Measurements from ENCODE around the gene PITPNM3.

DNA sequence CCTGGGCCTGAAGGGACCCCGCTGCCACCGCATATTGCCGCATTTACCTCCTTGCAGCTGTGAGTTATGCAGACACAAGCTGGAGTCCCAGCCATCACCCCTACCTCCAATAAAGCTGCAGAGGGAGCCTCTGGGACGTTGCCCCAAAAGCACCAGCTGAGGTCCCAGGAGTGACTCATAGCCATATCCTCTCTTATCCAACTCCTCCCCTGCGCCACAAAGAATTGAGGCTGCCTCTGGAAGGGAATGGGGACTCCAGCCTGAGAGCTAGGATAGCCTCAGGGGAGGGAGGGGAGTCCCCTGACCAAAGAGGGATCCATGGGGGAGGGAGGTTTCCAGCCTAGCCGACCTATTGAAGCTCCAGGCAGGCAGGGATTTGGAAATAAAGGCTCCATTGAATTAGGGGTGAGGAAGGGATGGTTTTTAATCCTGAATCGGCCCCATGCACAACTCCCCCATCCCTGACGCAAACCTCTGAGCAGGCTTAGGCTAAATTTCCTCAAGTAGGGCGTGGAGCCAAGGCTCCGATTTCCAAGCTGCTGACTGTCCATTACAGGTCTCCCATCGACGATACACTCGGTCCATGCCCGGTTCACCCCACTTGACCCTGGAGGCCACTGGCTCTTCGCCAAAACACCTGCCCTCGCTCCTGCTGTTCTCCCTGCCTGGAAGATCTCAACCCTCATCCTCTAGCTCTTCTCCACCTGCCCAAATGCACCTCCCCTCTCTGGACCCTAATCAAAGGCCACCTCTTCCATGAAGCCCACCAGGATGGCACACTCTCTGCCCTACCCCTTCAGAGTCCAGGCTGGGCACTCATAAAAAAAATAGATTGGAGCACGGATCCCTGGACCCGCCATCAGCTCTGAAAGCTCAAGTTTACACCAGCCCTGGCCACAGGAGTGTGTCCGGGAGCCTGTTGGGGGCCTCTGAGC is 84.6 kb downstream of the PITPNM3 start:
- no peak for TF ChIP-seq POLR2AphosphoS5 (IDR thresholded peaks at IDR 0.05; ENCODE audit: borderline replicate concordance, low read depth, low read length)
- no peak for TF ChIP-seq EZH2 (IDR thresholded peaks at IDR 0.05)
